Regular cardiac myocyte (primary cell): ENCODE data around the gene IMP4. TPM values are rescaled to one million over a fixed set of nuclear protein-coding genes. Genes with fewer than 3 reads are reported as not detected.

ENCODE experiments used
- total RNA-seq: library from RNA; depleted of rRNA; stranded (reverse); fragments of >200 nt; gene quantifications from 2 replicates; pipeline ENCODE4 v1.2.3, GENCODE V29; 2014

IMP4 gene, protein sequence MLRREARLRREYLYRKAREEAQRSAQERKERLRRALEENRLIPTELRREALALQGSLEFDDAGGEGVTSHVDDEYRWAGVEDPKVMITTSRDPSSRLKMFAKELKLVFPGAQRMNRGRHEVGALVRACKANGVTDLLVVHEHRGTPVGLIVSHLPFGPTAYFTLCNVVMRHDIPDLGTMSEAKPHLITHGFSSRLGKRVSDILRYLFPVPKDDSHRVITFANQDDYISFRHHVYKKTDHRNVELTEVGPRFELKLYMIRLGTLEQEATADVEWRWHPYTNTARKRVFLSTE
- total RNA-seq: 89.1 and 163 TPM in 2 replicates

DNA sequence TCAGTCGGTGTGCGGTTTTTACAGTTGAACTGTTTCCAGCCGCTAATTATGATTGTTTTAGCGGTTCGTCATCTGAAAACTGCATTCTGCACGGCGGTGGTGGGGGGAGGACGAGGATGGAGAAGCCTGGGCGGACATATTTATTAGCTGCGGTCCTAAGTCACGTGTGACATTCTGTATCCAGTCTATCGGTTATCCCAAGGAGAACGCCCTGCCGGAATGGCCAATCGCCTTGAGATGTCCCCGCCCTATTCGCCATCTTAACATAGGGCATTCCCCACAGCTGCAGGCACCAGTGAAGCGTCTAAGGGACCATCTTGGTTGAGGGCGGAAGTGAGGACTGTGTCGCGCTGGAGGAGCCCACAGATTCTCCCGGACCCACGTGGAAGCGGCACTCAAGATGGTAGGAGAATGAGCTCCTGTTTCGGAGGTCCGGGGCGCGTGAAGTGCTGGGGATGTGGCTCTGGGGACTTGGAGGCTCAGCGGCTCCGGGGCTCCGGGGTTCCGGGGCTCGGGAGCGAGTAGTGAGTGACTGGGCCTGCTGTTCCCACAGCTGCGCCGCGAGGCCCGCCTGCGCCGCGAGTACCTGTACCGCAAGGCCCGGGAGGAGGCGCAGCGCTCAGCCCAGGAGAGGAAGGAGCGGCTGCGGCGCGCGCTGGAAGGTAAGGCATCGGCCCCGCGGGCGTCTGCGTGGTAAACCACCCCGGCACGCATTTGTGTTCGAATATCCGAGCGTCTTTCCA lies at the start of gene IMP4:
TSS of gene IMP4 (plus strand) at position 365 of the 743 bp plus-strand sequence. CDS start at position 401, 36 bp downstream.

DNA sequence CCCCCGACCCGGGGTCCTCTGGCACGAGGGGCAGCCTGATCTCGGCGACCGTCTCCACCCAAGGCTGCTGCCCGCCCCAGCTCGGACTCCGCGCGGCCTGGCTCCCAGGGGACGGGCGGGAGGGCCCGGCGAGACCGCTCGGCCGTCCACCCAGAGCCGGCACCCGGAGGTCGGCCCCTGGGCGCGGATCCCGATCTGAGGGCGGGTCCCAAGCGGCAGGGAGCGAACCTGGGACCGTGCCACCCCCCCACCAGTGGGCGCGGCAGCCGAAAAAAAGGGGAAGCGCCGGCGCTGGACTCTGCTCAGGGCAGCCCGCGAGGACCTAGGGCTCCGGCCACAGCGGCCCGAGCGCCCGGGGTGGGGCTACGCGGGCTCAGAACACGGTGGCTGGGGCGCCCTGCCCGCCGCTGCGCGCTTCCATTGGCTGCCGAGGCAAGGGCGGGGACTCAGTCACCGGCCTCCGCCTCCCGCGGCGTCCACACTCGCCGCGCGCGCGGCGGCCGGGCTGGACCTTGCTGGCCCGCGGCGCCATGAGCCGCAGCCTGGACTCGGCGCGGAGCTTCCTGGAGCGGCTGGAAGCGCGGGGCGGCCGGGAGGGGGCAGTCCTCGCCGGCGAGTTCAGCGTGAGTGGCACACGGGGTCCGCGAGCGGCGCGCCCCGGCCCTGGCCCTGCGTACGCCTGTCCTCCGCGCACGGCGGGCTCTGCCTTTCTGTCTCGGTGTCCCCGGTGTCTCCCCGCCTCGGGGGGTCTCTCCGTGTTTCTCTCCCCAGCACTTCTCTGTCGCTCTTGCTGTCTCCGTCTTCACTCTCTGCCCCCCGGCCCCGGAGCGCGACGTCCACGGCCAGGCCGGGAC lies 13.1 kb downstream of the IMP4 start, which contains the start of gene PTPN18:
TSS of gene PTPN18 (plus strand) at position 479 of the 854 bp plus-strand sequence. CDS start at position 531, 52 bp downstream.

Other genes starting within 250 kb of the IMP4 start
- not detected in 2 replicates for gene POTEF, start 213.7 kb upstream of the IMP4 start, total RNA-seq
- gene CCDC74B, start 197.8 kb upstream of the IMP4 start, total RNA-seq: 1.5 and 2.3 TPM in 2 replicates
- gene SMPD4, start 161.3 kb upstream of the IMP4 start, total RNA-seq: 10.4 and 19.7 TPM in 2 replicates
- 146 and 186 TPM in 2 replicates for gene MZT2B, start 160.6 kb upstream of the IMP4 start, total RNA-seq
- not detected in 2 replicates for gene TUBA3E, start 144.5 kb upstream of the IMP4 start, total RNA-seq
- 10.7 and 13.0 TPM in 2 replicates for gene PTPN18, start 13.2 kb downstream of the IMP4 start, total RNA-seq
- gene POTEI, start 166.4 kb downstream of the IMP4 start, total RNA-seq: under 0.01 TPM in 1 of 2 replicates, not detected in the other
- gene CFC1B, start 178.3 kb downstream of the IMP4 start, total RNA-seq: not detected in 2 replicates